CD4-positive, alpha-beta T cell treated with Interleukin-4 for 1 hour (primary cell): ENCODE measurements around the gene HIRIP3.
"Not testable (repeated sequence)": the region's sequence is repeated elsewhere in the genome, so short reads cannot be mapped to it uniquely, and the experiment has no call there.

ENCODE experiments used
- DNase-seq, 2 donors: peaks; one replicate each; pipeline ENCODE4 v3.0.0-alpha.2; 2020 to 2022

The HIRIP3 gene

DNA sequence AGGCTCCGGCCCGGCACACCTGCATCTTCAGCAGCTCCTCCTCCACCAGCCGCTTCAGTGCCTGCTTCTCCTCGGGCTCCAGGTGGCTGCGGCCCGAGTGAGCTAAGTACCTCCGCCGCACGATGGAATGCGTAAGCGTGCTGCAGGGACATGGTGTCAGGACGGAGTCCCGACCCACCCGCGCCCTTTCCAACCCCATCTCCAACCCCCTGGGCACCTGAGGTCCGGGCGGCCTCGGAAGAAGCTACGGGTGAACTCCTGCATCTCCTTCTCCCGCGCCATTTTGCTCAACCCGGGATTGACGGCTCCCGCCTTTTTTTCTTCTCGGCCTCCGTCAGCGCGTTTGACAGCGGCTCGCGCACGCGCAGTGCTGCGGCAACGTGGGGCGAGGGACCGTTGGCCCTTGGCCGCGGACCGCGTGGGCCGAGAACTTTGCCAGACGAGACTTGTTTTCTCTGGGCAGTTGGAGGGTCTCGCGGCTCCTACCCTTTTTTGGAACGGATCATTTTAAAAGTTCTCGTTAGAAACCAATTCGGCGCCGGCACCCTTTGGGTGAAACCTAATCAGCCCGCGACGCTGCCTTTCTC is at the start of gene HIRIP3:
Gene HIRIP3, minus strand, starts transcription at position 294 of the 587 bp plus-strand sequence. Its CDS starts 12 bp downstream, at position 282.
- peak; percentile 87 to 89 for DNase-seq

DNA sequence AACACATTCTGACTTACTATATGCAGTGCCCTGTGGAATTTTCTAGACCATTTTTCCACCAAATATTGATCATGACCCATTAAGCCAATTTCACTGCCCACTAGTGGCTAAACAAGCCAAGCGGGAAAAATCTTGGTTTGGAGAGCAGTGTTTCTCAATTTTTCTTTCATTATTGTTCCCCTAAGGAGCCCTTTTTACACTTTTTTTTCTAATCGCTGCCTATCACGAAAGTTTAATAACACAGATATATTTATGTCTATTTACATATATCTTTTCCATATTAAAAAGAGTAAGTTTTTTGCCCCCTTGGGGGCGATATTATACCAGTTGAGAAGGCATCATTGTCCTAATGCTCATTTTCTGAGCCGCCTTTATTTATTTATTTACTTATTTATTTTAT is 46.4 kb upstream of the HIRIP3 start:
- DNase-seq, result peak in 1 of 2 donors; percentile 46

GRCh38 chr16:30040690-30041089 is 45.3 kb upstream of the HIRIP3 start:
- DNase-seq, result not testable (repeated sequence)

DNA sequence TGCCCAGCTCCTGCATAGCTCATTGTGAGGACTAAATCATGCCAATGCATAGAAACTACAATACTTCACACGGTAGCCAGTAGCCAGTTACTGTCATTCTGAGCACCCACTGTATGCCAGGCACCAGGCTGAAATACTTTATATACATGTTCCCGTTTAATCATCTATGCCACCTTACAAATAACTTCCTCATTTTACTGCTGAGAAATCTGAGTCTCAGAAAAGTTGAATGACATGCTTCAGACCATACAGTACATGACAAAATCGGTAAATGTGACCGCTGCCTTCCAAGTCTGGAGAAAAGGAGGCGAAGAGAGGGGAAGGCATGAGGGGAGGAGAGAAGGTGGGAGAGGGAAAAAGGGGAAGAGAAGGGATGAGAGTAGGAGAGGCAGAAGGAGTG is 44.8 kb upstream of the HIRIP3 start:
- no peak for DNase-seq

GRCh38 chr16:30033270-30033669 is 37.9 kb upstream of the HIRIP3 start:
- DNase-seq, result no peak

- peak; percentile 66 to 75 for DNase-seq
Observed at GRCh38 chr16:30032083-30032819, 36.8 kb upstream of the HIRIP3 start.

DNA sequence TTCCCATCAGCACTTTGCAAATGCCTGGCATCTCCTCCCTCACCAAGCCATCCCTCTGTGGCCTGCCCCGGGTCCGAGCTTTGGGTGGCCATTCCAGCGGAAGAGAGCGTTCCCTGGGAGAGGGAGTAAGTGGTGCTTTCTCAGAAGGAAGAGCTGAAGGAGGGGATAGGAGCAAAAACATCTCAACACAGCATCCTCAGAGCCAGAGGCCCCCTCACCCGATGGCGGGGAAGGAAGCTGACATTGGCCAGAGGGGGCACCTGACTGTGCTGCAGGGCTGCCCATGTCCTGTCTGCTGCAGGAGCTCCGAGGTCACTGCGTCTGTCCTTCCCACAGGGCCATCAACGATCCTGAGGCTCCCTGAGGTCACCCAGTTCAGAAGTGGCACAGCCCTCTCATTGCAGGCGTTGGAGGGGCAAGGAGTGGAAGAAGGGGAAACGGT is 36.1 kb upstream of the HIRIP3 start:
- no peak for DNase-seq

DNA sequence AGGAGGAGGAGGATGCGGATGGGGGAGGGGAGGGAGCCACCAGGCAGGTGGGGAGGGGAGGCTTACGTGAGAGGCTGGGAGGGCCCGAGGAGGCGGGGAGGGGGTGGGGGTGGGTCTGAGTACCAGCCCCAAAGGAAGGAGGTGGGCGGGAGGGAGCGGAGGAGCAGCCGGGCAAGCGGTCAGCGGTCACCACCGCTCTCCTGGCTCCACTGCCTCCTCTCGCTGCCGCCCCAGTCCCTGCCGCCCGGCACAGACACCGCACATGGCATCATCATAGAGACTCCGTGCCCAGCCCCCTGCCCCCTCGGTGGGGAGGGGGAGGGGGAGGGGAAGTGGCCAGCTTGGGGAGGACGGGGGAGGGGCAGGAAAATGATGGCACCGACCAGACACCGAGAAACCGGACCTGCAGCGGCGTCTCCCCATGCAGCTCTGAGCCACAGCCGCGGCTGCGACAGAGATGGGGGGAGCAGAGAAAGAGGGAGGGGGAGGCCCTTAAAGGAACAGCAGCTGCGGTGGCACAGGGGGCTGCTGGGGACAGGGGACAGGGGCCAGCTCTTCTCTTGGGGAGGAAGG is 35.5 kb upstream of the HIRIP3 start, which contains the start of gene TLCD3B:
Gene TLCD3B, minus strand, starts transcription at position 431 of the 573 bp plus-strand sequence. CDS start 744 bp downstream, outside the sequence.
- no peak for DNase-seq

- no peak for DNase-seq
Observed at GRCh38 chr16:30030011-30030685, 34.7 kb upstream of the HIRIP3 start.

DNA sequence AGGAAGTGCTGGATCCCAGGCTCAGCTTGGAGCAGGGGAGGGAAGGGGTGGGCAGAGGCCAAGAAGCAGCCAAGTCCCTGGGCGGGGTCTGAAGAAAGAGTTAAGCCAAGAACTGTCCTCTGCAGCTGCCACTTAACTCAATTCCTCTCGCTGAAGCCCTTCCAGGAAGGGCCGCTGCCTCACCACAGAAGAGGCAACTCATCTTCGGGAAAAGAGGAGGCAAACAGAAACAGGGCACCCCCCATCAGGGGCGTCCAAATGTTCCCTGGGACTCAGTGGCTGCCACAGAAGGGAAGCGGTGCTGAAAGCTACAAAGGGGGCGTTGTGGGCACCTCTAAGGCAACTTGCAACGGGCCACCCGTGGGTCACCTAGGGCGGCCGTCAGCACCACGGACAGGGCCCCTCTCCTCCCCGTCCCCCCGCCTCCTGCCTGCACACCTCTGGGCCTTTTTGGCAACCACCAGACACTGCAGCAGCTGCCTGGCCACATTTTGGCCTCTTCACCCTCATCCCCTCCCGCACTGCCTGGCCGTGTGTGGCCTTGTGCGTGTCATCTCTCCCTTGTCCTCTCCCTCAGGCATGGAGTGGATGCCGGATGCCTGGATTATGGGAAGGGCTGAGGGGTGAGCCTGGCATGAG is 33.1 kb upstream of the HIRIP3 start:
- no peak for DNase-seq

GRCh38 chr16:30027588-30028437 is 32.4 kb upstream of the HIRIP3 start:
- no peak for DNase-seq

- no peak for DNase-seq
Observed at GRCh38 chr16:30026449-30026848, 31.0 kb upstream of the HIRIP3 start.

DNA sequence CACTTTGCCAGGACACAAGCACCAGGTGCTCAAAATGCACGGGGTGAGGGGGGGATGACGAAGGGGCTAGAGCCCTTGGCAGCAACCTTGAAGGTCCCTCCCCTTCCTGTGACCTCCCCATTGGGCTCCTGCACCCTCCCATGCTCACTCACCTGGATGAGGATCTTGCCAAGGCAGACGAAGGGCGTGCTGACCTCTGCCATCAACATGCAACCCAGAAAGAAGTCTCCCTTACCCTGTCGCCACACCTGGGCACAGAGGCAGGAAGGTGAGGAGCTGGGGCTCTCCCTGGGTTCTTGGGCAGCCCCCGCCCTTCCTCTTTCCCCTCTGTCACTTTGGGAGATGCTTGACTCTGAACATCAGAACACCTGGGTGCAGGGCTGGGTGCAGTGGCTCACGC is 30.2 kb upstream of the HIRIP3 start:
- no peak for DNase-seq

GRCh38 chr16:30025156-30025555 is 29.7 kb upstream of the HIRIP3 start:
- DNase-seq, result no peak

DNA sequence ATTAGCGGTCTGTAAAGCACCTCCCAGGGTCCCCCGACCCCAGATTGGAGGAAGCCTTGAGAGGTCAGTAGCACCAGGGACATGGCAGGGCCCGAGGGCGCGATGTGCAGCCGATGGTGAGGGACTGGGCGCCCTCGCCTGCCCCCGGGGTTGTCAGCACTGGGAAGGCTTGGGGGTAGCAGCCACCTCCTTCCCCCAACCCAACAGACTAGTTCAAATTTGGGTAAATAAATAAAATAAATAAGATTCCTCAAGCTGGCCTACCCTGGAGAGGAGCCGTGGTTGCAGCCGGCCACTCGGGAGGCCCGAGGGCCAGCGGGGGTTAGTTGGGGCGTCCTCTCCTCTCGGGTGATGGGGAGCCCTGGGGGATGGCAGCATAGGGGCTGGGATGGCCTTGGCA is 29.0 kb upstream of the HIRIP3 start:
- DNase-seq, result no peak

GRCh38 chr16:30023586-30023985 is 28.2 kb upstream of the HIRIP3 start:
- DNase-seq, result no peak

GRCh38 chr16:30022887-30023286 is 27.5 kb upstream of the HIRIP3 start, which contains the start of gene C16orf92:
TSS of gene C16orf92 (plus strand) at chr16:30023198. CDS start at chr16:30023341, 143 bp downstream.
- no peak for DNase-seq

GRCh38 chr16:30018731-30019158 is 23.3 kb upstream of the HIRIP3 start:
- no peak for DNase-seq

- DNase-seq, result not testable (repeated sequence)
Observed at GRCh38 chr16:30017937-30018336, 22.5 kb upstream of the HIRIP3 start.

- DNase-seq, result no peak
Observed at GRCh38 chr16:30017277-30017656, 21.9 kb upstream of the HIRIP3 start.

GRCh38 chr16:30016555-30017276 is 21.3 kb upstream of the HIRIP3 start:
- no peak for DNase-seq
